ENCODE results near the gene RHCE. TPM values are rescaled to one million over a fixed set of nuclear protein-coding genes. Genes with fewer than 3 reads are reported as not detected.
"Not testable (repeated sequence)": the region's sequence is repeated elsewhere in the genome, so short reads cannot be mapped to it uniquely, and the experiment has no call there.

RHCE gene
- total RNA-seq, 1 donor from 2014 or later = 0.65 TPM

GRCh38 chr1:25355841-25356395 lies 64.7 kb downstream of the RHCE start:
- DNase-seq (ENCODE audit: low spot score) (no peak), ATAC-seq (peak; percentile 80)

- DNase-seq (ENCODE audit: low spot score) (no peak), ATAC-seq (no peak)
Measured at GRCh38 chr1:25349606-25350005, 71.0 kb downstream of the RHCE start.

- DNase-seq (ENCODE audit: low spot score) (no peak), ATAC-seq (peak; percentile 60)
Measured at GRCh38 chr1:25347556-25347955, 73.1 kb downstream of the RHCE start.

GRCh38 chr1:25343872-25344271 lies 76.8 kb downstream of the RHCE start:
- no peak for ATAC-seq

GRCh38 chr1:25342846-25343245 lies 77.8 kb downstream of the RHCE start:
- DNase-seq (ENCODE audit: low spot score) (no peak), ATAC-seq (no peak)

More at GRCh38 chr1:25343872-25344271, 76.8 kb downstream of the RHCE start:
- DNase-seq (ENCODE audit: low spot score) = peak; percentile 26

- ATAC-seq = no peak
- DNase-seq (ENCODE audit: low spot score) = peak; percentile 18
Measured at GRCh38 chr1:25341746-25342145, 78.9 kb downstream of the RHCE start.

- DNase-seq (ENCODE audit: low spot score) = no peak
- ATAC-seq = no peak
Measured at GRCh38 chr1:25338986-25339385, 81.6 kb downstream of the RHCE start.

- peak; percentile 92 for DNase-seq (ENCODE audit: low spot score)
- ATAC-seq = peak; percentile 91
Measured at GRCh38 chr1:25338188-25338981, 82.2 kb downstream of the RHCE start, which contains the start of gene TMEM50A. Gene TMEM50A, plus strand, starts transcription at chr1:25338334. Its CDS starts 2,153 bp downstream, at chr1:25340487.

- ATAC-seq = peak; percentile 87
- peak; percentile 51 for DNase-seq (ENCODE audit: low spot score)
Measured at GRCh38 chr1:25337483-25338187, 83.0 kb downstream of the RHCE start.

GRCh38 chr1:25336922-25337354 lies 83.7 kb downstream of the RHCE start:
- peak; percentile 68 for ATAC-seq
- DNase-seq (ENCODE audit: low spot score) = peak; percentile 54

- ATAC-seq = peak; percentile 79
- not testable (repeated sequence) for DNase-seq (ENCODE audit: low spot score)
Measured at GRCh38 chr1:25329950-25330349, 90.7 kb downstream of the RHCE start.

GRCh38 chr1:25329336-25329735 lies 91.3 kb downstream of the RHCE start:
- DNase-seq (ENCODE audit: low spot score) = not testable (repeated sequence)
- peak; percentile 67 for ATAC-seq

- DNase-seq (ENCODE audit: low spot score); ATAC-seq: not testable (repeated sequence)
Measured at GRCh38 chr1:25328791-25329185, 91.8 kb downstream of the RHCE start.

GRCh38 chr1:25327864-25328790 lies 92.5 kb downstream of the RHCE start:
- ATAC-seq = peak; percentile 39
- DNase-seq (ENCODE audit: low spot score) = not testable (repeated sequence)

- not testable (repeated sequence) for DNase-seq (ENCODE audit: low spot score); ATAC-seq
Measured at GRCh38 chr1:25324407-25324806, 96.2 kb downstream of the RHCE start.

- not testable (repeated sequence) for ATAC-seq
- DNase-seq (ENCODE audit: low spot score) = peak; percentile 24
Measured at GRCh38 chr1:25322127-25322526, 98.5 kb downstream of the RHCE start.

GRCh38 chr1:25320314-25320938 lies 100.2 kb downstream of the RHCE start:
- peak; percentile 18 for DNase-seq (ENCODE audit: low spot score)
- ATAC-seq = not testable (repeated sequence)

- not testable (repeated sequence) for ATAC-seq; DNase-seq (ENCODE audit: low spot score)
Measured at GRCh38 chr1:25312806-25313470, 107.7 kb downstream of the RHCE start.

Data from left lobe of liver (tissue), 2 donors.